ENCODE results near the gene SFXN5.

SFXN5 gene

DNA sequence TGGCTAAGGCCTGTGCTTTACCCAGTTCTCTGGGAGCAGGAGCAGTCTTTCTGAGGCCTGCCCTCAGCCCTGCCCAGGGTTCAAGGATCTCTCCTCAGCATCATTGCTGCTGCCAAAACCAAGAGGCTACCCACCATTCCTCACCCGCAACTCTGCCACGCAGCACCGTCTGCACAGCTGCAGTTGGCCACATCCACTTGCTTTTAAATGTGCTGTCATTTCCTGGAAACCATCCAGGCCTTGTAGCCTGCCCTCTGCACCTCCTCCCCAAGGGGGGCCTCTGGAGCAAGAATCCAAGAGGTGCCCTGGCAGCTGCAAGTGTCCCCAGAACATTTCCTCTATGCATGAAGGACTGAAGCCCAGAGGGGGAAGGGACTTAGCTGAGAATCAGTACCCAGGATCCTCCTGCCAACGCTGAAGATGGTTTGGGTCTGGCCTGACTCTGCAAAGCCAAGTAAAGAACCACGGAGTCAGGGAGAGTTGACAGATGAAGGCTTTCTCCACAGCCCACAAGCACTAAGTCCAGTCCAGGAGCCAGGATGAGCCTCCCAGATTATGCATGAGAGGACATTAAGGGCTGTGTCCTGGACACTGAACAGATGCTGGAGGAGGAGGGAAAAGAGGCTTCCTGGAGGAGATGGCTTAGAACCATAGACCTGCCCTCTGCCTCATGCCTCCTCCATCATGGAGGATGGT is 139.3 kb downstream of the SFXN5 start:
- H3K36me3 ChIP-seq (ENCODE audit: control insufficient read depth in 2 of 2, insufficient read depth in 1 of 2, low read length in 2 of 2) = no peaks in the 10 kb centered on the region
- CTCF ChIA-PET = interaction anchor here (8.6 kb wide), 1 partner anchor 38 kb away, joined by 85 read pairs; no protein-coding TSS in a partner anchor
- H3K9me3 ChIP-seq (ENCODE audit: control insufficient read depth, insufficient read depth, low read depth, low read length) = no peaks in the 10 kb centered on the region
- no peaks in the 10 kb centered on the region for H3K4me1 ChIP-seq (ENCODE audit: control insufficient read depth, insufficient read depth, low read length)
- no peak overlapping the region for H3K4me3 ChIP-seq (ENCODE audit: low read depth, low read length)
- no peak overlapping the region for H3K27ac ChIP-seq (ENCODE audit: extremely low read depth, low read depth, low read length)
- POLR2A ChIA-PET = no interaction called here
- no peak for TF ChIP-seq ZNF221 (tag by site-specific recombination; IDR thresholded peaks at IDR 0.05; ENCODE audit: borderline replicate concordance)
- TF ChIP-seq ZNF311 (tag by site-specific recombination; IDR thresholded peaks at IDR 0.05; ENCODE audit: borderline replicate concordance) = no peak
- no peak for TF ChIP-seq SP7 (tag by site-specific recombination; IDR thresholded peaks at IDR 0.05)
- no peak for TF ChIP-seq OVOL3 (tag by site-specific recombination; IDR thresholded peaks at IDR 0.05)
- no peak for TF ChIP-seq ZNF248 (tag by site-specific recombination; IDR thresholded peaks at IDR 0.05)
- no peak for TF ChIP-seq ZNF777 (tag by site-specific recombination; IDR thresholded peaks at IDR 0.05; ENCODE audit: borderline replicate concordance)
- no peak for TF ChIP-seq IKZF3 (tag by site-specific recombination; IDR thresholded peaks at IDR 0.05)
- TF ChIP-seq, protein P1, sequence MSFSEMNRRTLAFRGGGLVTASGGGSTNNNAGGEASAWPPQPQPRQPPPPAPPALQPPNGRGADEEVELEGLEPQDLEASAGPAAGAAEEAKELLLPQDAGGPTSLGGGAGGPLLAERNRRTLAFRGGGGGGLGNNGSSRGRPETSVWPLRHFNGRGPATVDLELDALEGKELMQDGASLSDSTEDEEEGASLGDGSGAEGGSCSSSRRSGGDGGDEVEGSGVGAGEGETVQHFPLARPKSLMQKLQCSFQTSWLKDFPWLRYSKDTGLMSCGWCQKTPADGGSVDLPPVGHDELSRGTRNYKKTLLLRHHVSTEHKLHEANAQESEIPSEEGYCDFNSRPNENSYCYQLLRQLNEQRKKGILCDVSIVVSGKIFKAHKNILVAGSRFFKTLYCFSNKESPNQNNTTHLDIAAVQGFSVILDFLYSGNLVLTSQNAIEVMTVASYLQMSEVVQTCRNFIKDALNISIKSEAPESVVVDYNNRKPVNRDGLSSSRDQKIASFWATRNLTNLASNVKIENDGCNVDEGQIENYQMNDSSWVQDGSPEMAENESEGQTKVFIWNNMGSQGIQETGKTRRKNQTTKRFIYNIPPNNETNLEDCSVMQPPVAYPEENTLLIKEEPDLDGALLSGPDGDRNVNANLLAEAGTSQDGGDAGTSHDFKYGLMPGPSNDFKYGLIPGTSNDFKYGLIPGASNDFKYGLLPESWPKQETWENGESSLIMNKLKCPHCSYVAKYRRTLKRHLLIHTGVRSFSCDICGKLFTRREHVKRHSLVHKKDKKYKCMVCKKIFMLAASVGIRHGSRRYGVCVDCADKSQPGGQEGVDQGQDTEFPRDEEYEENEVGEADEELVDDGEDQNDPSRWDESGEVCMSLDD (tag by site-specific recombination; IDR thresholded peaks at IDR 0.05) = no peak
- TF ChIP-seq ZNF48 (tag by site-specific recombination; IDR thresholded peaks at IDR 0.05) = no peak
- TF ChIP-seq ZNF548 (tag by site-specific recombination; IDR thresholded peaks at IDR 0.05) = no peak
- no peak for TF ChIP-seq ZNF155 (tag by site-specific recombination; IDR thresholded peaks at IDR 0.05)
- no peak for TF ChIP-seq ZNF157 (tag by site-specific recombination; IDR thresholded peaks at IDR 0.05)
- TF ChIP-seq PRDM1 (tag by site-specific recombination; IDR thresholded peaks at IDR 0.05) = no peak
- no peak for TF ChIP-seq ZNF600 (tag by site-specific recombination; IDR thresholded peaks at IDR 0.05)
- TF ChIP-seq TCF7L2 (IDR thresholded peaks at IDR 0.05; ENCODE audit: borderline replicate concordance, low read depth, low read length) = no peak
- TF ChIP-seq, protein P2, sequence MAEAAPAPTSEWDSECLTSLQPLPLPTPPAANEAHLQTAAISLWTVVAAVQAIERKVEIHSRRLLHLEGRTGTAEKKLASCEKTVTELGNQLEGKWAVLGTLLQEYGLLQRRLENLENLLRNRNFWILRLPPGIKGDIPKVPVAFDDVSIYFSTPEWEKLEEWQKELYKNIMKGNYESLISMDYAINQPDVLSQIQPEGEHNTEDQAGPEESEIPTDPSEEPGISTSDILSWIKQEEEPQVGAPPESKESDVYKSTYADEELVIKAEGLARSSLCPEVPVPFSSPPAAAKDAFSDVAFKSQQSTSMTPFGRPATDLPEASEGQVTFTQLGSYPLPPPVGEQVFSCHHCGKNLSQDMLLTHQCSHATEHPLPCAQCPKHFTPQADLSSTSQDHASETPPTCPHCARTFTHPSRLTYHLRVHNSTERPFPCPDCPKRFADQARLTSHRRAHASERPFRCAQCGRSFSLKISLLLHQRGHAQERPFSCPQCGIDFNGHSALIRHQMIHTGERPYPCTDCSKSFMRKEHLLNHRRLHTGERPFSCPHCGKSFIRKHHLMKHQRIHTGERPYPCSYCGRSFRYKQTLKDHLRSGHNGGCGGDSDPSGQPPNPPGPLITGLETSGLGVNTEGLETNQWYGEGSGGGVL (tag by site-specific recombination; IDR thresholded peaks at IDR 0.05) = no peak
- TF ChIP-seq ZNF169 (tag by site-specific recombination; IDR thresholded peaks at IDR 0.05) = no peak
- no peak for TF ChIP-seq GLI2 (tag by site-specific recombination; IDR thresholded peaks at IDR 0.05; ENCODE audit: borderline replicate concordance, low read depth)
- TF ChIP-seq ZNF704 (tag by site-specific recombination; IDR thresholded peaks at IDR 0.05) = no peak
- TF ChIP-seq KLF10 (tag by site-specific recombination; IDR thresholded peaks at IDR 0.05) = no peak

Measured in HEK293 (cell line).